PFSK-1 (cell line): Measurements from ENCODE around the gene PPIE.

Source experiments
- POLR2AphosphoS5 ChIP-seq: IDR thresholded peaks from 2 replicates; pipeline ENCODE4 v1.6.1; 2012; ENCODE audit warnings: low read depth, mild to moderate bottlenecking, control low read depth, low read length, moderate library complexity
- SIN3A ChIP-seq: IDR thresholded peaks from 2 replicates; pipeline ENCODE4 v1.6.1; 2012; ENCODE audit warnings: mild to moderate bottlenecking, low read length, moderate library complexity, borderline replicate concordance; ENCODE audit not compliant: insufficient read depth

- TF ChIP-seq POLR2AphosphoS5, result no peak
- no peak for TF ChIP-seq SIN3A
These were observed 17.4 kb downstream of the PPIE start for GRCh38 chr1:39755965-39756659.
